Sigmoid colon (tissue), 4 donors: ENCODE results near the gene TENT5C.

Source experiments
- CTCF ChIP-seq, 4 experiments: fragments of 450-650 bp in 3 of 4; fragments of 200-600 bp in 1 of 4; IDR thresholded peaks; one replicate each; pipeline ENCODE4 v1.5.1; 2016 to 2019; ENCODE audit warnings: antibody characterized with exemption in 4 of 4, mild to moderate bottlenecking in 3 of 4, moderate library complexity in 2 of 4
- POLR2A ChIP-seq, 2 donors: fragments of 450-650 bp; IDR thresholded peaks; one replicate each; pipeline ENCODE4 v1.6.1; 2016; ENCODE audit warnings: antibody characterized with exemption in 2 of 2, mild to moderate bottlenecking in 2 of 2, moderate library complexity in 2 of 2
- POLR2AphosphoS5 ChIP-seq, 4 donors: sonication (generic); formaldehyde crosslinking; IDR thresholded peaks; one replicate each; pipeline ENCODE4 v1.6.1; 2017; ENCODE audit warnings: antibody characterized with exemption in 4 of 4

- TF ChIP-seq POLR2A (IDR thresholded peaks at IDR 0.05): no peak
- no peak for TF ChIP-seq CTCF (IDR thresholded peaks at IDR 0.05)
- TF ChIP-seq POLR2AphosphoS5 (IDR thresholded peaks at IDR 0.05): no peak
These were observed 48.1 kb downstream of the TENT5C start for GRCh38 chr1:117653732-117654492.
